HAP-1 (cell line): Measurements from ENCODE around the gene EPB41L4B.
A peak's percentile ranks its signal among the peaks of the same experiment; 100 is the strongest.
"Not testable (repeated sequence)": the region's sequence is repeated elsewhere in the genome, so short reads cannot be mapped to it uniquely, and the experiment has no call there.

Experiments
- DNase-seq, 2 experiments: peaks; one replicate each; pipeline ENCODE4 v3.0.0-alpha.2; 2016 to 2020; ENCODE audit warnings: low spot score in 2 of 2
- H3K27me3 ChIP-seq: fragments of 250-450 bp; sonication (Bioruptor Pico); 2 replicates; pipeline ENCODE4 v1.5.1; 2020; ENCODE audit warnings: low read depth, mild to moderate bottlenecking, moderate library complexity
- H3K36me3 ChIP-seq: fragments of 250-450 bp; sonication (Bioruptor Pico); replicated peaks from 2 replicates; pipeline ENCODE4 v1.5.1; 2020; ENCODE audit warnings: mild to moderate bottlenecking
- H3K4me1 ChIP-seq: fragments of 250-450 bp; sonication (Bioruptor Pico); 2 replicates; pipeline ENCODE4 v1.5.1; 2020; ENCODE audit warnings: mild to moderate bottlenecking
- H3K4me3 ChIP-seq: fragments of 250-450 bp; sonication (Bioruptor Pico); 2 replicates; pipeline ENCODE4 v1.5.1; 2020; ENCODE audit warnings: mild to moderate bottlenecking, moderate library complexity
- H3K9me3 ChIP-seq: fragments of 250-450 bp; sonication (Bioruptor Pico); 2 replicates; pipeline ENCODE4 v1.5.1; 2020; ENCODE audit warnings: mild to moderate bottlenecking, moderate library complexity
- in situ Hi-C: fragments of 300-500 bp; cut with MboI; formaldehyde crosslinking; loops from 3 replicates; pipeline ENCODE4 v1.14.3; 2020; ENCODE audit warnings: low sequenced_read_pairs, inconsistent platforms, mixed read lengths

EPB41L4B gene

GRCh38 chr9:109320742-109321448 lies at the start of gene EPB41L4B:
TSS of gene EPB41L4B (minus strand) at chr9:109321059. CDS start at chr9:109320446, 613 bp downstream.
- in situ Hi-C loops, result no loop called here
- peak within 1 kb of the TSS; percentile 67 for H3K4me3 ChIP-seq
- H3K4me1 ChIP-seq, result peaks cover 25% of the 10 kb centered on the region
- no peaks in the 10 kb centered on the region; the same call in 1 of the 2 replicates for H3K9me3 ChIP-seq
- peak; percentile 81 to 97 for DNase-seq
- H3K27me3 ChIP-seq, result no peaks in the 10 kb centered on the region
- H3K36me3 ChIP-seq, result no peaks in the 10 kb centered on the region

GRCh38 chr9:109369285-109369684 lies 48.4 kb upstream of the EPB41L4B start:
- Histone ChIP-seq H3K4me1 (no peaks in the 10 kb centered on the region), H3K36me3 (no peaks in the 10 kb centered on the region), H3K4me3 (no peak overlapping the region), H3K9me3 (no peaks in the 10 kb centered on the region; the same call in 1 of the 2 replicates), H3K27me3 (no peaks in the 10 kb centered on the region)
- no peak for DNase-seq
- in situ Hi-C loops, result no loop called here

- in situ Hi-C loops, result no loop called here
- Histone ChIP-seq H3K27me3 (peaks cover 3% of the 10 kb centered on the region; the same call in 1 of the 2 replicates), H3K4me1 (no peaks in the 10 kb centered on the region), H3K4me3 (no peak overlapping the region), H3K9me3 (no peaks in the 10 kb centered on the region), H3K36me3 (no peaks in the 10 kb centered on the region)
- no peak for DNase-seq
Observed at GRCh38 chr9:109360771-109361170, 39.9 kb upstream of the EPB41L4B start.

GRCh38 chr9:109358968-109359603 lies 38.2 kb upstream of the EPB41L4B start:
- H3K27me3 ChIP-seq, H3K36me3 ChIP-seq, H3K4me1 ChIP-seq, in situ Hi-C loops, H3K9me3 ChIP-seq, DNase-seq, H3K4me3 ChIP-seq: not testable (repeated sequence)

GRCh38 chr9:109355564-109356297 lies 34.9 kb upstream of the EPB41L4B start:
- Histone ChIP-seq H3K36me3 (no peaks in the 10 kb centered on the region), H3K4me3 (no peak overlapping the region), H3K9me3 (no peaks in the 10 kb centered on the region), H3K4me1 (no peaks in the 10 kb centered on the region), H3K27me3 (peaks cover 2% of the 10 kb centered on the region; the same call in 1 of the 2 replicates)
- in situ Hi-C loops, result no loop called here
- peak in 1 of 2 experiments; percentile 18 for DNase-seq

GRCh38 chr9:109354190-109354589 lies 33.3 kb upstream of the EPB41L4B start:
- in situ Hi-C loops, result no loop called here

GRCh38 chr9:109351032-109351431 lies 30.2 kb upstream of the EPB41L4B start:
- no peaks in the 10 kb centered on the region for H3K36me3 ChIP-seq
- in situ Hi-C loops, result no loop called here
- DNase-seq, result no peak
- H3K27me3 ChIP-seq, result peaks cover 9% of the 10 kb centered on the region
- H3K4me3 ChIP-seq, result no peak overlapping the region
- H3K9me3 ChIP-seq, result no peaks in the 10 kb centered on the region
- H3K4me1 ChIP-seq, result no peaks in the 10 kb centered on the region

More at GRCh38 chr9:109354190-109354589, 33.3 kb upstream of the EPB41L4B start:
- no peak for DNase-seq
- Histone ChIP-seq H3K4me1 (no peaks in the 10 kb centered on the region), H3K4me3 (no peak overlapping the region), H3K36me3 (no peaks in the 10 kb centered on the region), H3K27me3 (no peaks in the 10 kb centered on the region), H3K9me3 (no peaks in the 10 kb centered on the region)

GRCh38 chr9:109349421-109349846 lies 28.6 kb upstream of the EPB41L4B start:
- in situ Hi-C loops, result no loop called here
- peaks cover 9% of the 10 kb centered on the region for H3K27me3 ChIP-seq
- no peaks in the 10 kb centered on the region for H3K36me3 ChIP-seq

GRCh38 chr9:109346904-109347303 lies 26.0 kb upstream of the EPB41L4B start:
- peaks cover 9% of the 10 kb centered on the region for H3K27me3 ChIP-seq
- H3K9me3 ChIP-seq, result no peaks in the 10 kb centered on the region
- H3K4me3 ChIP-seq, result no peak overlapping the region
- no peaks in the 10 kb centered on the region for H3K4me1 ChIP-seq
- in situ Hi-C loops, result no loop called here
- no peak for DNase-seq
- no peaks in the 10 kb centered on the region for H3K36me3 ChIP-seq

More at GRCh38 chr9:109349421-109349846, 28.6 kb upstream of the EPB41L4B start:
- Histone ChIP-seq H3K4me3 (no peak overlapping the region), H3K4me1 (no peaks in the 10 kb centered on the region), H3K9me3 (no peaks in the 10 kb centered on the region)
- DNase-seq, result no peak

GRCh38 chr9:109344866-109345265 lies 24.0 kb upstream of the EPB41L4B start:
- Histone ChIP-seq H3K4me3 (no peak overlapping the region), H3K4me1 (no peaks in the 10 kb centered on the region), H3K36me3 (no peaks in the 10 kb centered on the region), H3K27me3 (peaks cover 9% of the 10 kb centered on the region), H3K9me3 (no peaks in the 10 kb centered on the region)
- DNase-seq, result no peak
- in situ Hi-C loops, result no loop called here

GRCh38 chr9:109342878-109343277 lies 22.0 kb upstream of the EPB41L4B start:
- H3K36me3 ChIP-seq, result no peaks in the 10 kb centered on the region
- in situ Hi-C loops, result no loop called here
- DNase-seq, result no peak

GRCh38 chr9:109341561-109341960 lies 20.7 kb upstream of the EPB41L4B start:
- in situ Hi-C loops, result no loop called here
- peak in 1 of 2 experiments; percentile 29 for DNase-seq

More at GRCh38 chr9:109342878-109343277, 22.0 kb upstream of the EPB41L4B start:
- Histone ChIP-seq H3K4me3 (no peak overlapping the region), H3K4me1 (no peaks in the 10 kb centered on the region), H3K27me3 (peaks cover 2% of the 10 kb centered on the region; the same call in 1 of the 2 replicates), H3K9me3 (no peaks in the 10 kb centered on the region)

GRCh38 chr9:109340979-109341378 lies 20.1 kb upstream of the EPB41L4B start:
- H3K9me3 ChIP-seq, H3K27me3 ChIP-seq, H3K4me1 ChIP-seq, DNase-seq, in situ Hi-C loops, H3K4me3 ChIP-seq, H3K36me3 ChIP-seq: not testable (repeated sequence)

More at GRCh38 chr9:109341561-109341960, 20.7 kb upstream of the EPB41L4B start:
- Histone ChIP-seq H3K9me3 (no peaks in the 10 kb centered on the region), H3K27me3 (no peaks in the 10 kb centered on the region), H3K4me1 (no peaks in the 10 kb centered on the region), H3K4me3 (no peak overlapping the region), H3K36me3 (no peaks in the 10 kb centered on the region)
